AG09319 (cell line): Measurements from ENCODE around the gene MIB1.

Experiments used
- DNase-seq: peaks from one replicate; pipeline ENCODE4 v3.0.0-alpha.2; 2010; ENCODE audit warnings: low read depth; ENCODE audit errors: extremely low read depth
- TF ChIP-seq, protein P1 (sequence below): IDR thresholded peaks from 2 replicates; pipeline ENCODE4 v1.5.1; 2011; ENCODE audit warnings: low read depth, mild to moderate bottlenecking, inconsistent platforms, low read length, moderate library complexity

The MIB1 gene

DNA sequence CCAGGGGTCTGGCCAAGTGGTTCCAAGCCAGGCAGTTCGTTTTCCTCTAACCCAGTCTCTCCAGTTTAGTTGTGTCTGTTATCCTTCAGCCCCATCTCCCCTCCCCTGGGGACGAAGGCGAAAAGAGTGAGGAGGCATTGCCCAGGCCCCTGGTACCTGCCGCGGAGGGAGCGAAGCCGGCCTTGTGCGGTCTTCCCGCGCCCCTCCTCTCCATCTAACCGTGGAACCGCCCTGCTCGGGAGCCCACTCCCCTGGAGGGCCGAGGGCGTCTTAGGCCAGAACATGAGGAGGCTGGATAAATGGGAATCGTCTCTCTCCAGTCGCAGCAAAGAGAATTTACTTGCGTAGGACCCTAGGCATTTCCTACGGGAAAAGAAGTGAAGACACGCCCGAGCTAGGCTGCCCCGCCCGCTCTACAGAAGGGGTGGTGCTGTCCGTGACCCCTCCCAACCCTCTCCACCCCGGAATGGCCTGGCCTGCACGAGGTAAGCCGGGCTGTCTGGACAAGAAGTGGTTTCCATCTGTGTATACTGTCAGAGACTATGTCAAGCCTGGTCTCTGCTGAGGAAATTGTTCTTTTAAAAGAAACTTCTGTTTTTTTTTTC lies 156.2 kb downstream of the MIB1 start:
- no peak for DNase-seq
- TF ChIP-seq, protein P1, sequence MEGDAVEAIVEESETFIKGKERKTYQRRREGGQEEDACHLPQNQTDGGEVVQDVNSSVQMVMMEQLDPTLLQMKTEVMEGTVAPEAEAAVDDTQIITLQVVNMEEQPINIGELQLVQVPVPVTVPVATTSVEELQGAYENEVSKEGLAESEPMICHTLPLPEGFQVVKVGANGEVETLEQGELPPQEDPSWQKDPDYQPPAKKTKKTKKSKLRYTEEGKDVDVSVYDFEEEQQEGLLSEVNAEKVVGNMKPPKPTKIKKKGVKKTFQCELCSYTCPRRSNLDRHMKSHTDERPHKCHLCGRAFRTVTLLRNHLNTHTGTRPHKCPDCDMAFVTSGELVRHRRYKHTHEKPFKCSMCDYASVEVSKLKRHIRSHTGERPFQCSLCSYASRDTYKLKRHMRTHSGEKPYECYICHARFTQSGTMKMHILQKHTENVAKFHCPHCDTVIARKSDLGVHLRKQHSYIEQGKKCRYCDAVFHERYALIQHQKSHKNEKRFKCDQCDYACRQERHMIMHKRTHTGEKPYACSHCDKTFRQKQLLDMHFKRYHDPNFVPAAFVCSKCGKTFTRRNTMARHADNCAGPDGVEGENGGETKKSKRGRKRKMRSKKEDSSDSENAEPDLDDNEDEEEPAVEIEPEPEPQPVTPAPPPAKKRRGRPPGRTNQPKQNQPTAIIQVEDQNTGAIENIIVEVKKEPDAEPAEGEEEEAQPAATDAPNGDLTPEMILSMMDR = no peak

DNA sequence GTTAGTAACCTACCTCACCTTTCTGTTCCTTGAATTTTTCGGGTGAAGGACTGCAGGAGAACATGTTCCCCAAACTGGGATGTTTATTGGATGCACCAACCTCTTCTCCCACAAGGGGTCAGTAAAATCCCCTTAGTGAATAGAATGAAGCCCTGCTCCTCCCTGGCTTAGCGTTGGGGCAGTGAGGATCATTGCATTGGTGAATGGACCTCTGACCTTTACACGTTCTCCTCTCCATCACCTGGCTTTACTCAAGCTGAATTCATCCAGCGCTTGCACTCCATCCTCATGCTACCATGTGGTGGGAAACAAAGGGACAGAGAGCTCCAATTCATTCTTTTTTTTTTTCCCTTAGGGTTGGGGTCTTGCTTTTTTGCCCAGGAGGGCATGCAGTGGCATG lies 157.2 kb downstream of the MIB1 start:
- TF ChIP-seq, protein P1 = peak; percentile 75
- DNase-seq = no peak

DNA sequence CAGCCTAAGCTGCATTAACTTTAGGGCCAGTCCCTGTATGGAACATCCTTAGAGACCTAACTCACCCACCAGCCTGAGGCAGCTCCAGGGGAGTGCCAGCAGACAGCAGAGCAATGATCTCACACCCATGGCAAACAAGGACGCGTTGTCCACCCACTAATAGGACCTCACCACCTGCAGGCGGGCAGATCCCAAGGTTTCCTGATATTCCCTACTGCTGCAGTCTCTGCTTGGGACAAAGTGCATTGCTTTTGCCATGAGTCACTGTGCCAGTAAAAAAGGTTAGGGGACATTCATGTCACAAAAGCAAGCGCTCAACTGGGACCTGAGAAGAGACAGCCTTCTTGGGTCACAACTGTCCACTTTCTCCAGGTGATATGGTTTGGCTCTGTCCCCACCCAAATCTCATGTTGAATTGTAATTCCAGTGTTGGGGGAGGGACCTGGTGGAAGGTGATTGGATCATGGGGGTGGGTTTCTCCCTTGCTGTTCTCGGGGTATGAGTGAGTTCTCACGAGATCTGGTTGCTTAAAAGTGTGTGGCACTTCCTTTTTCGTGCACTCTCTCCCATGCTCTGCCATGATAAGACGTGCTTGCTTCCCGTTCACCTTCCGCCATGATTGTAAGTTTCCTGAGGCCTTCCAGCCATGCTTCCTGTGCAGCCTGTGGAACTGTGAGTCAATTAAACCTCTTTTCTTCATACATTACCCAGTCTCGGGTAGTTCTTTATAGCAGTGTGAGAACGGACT lies 160.2 kb downstream of the MIB1 start:
- DNase-seq = no peak
- TF ChIP-seq, protein P1 = no peak

DNA sequence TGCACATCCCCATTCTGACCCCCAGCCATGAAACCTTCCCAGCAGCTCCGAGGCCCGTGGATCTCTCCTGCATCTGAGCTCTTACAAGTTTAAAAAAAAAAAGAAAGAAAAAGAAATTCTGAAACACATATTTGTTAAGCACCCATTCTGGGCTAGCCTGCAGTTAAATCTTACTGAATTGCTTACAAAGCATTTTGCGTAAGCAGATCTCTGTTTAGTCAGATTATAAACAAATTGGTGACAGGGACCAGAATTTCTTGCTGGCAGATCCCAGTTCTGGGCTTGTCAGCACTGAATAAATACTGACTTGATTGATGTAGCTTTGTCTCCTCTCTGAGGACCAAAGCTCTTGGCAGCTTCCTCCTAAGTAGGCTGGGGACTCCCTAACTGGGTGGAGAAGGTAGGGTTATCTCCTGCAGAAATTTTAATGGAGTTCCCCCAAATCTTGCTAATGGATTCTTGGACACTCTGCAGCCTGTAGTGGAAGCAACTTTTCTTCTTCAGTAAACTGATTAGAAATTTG lies 160.9 kb downstream of the MIB1 start:
- TF ChIP-seq, protein P1 = no peak
- no peak for DNase-seq

DNA sequence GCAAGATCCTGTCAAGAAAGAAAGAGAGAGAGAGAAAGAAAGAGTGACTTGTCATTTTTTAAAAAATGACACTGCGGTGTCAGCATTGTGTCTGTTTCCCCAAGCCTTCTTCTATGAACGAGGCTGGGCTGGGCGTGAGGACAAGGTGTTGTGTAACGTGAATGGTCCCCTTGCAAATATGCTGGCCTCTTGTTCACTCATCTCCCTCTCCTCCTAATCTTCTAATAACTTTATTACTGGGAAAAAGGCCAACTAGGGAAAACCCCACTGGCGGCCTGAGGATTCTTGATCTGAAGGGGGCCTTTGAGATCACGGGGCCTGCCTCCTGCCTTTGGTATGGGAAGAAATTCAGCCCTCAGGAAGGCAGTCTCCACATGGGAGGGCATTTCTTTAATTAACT lies 163.1 kb downstream of the MIB1 start:
- no peak for DNase-seq
- TF ChIP-seq, protein P1 = no peak

DNA sequence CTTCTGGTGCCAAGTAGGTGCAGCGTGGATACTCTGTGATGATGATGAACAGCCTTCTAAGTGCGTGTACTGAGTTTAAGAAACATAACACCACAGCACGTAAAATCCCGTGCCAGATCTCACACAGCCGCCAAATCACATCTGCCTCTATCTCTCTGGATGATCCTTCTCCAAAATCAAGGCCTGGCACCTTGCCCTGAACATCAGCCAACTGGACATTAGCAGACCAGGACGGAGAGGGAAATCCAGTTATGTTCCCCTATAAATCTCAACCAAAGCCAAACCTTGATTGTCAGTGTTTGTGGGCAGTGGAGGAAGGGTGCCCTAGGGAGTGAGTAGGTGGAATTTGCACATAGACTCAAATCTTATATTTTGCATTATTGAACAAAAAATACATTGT lies 164.3 kb downstream of the MIB1 start:
- TF ChIP-seq, protein P1 = no peak
- DNase-seq = no peak

DNA sequence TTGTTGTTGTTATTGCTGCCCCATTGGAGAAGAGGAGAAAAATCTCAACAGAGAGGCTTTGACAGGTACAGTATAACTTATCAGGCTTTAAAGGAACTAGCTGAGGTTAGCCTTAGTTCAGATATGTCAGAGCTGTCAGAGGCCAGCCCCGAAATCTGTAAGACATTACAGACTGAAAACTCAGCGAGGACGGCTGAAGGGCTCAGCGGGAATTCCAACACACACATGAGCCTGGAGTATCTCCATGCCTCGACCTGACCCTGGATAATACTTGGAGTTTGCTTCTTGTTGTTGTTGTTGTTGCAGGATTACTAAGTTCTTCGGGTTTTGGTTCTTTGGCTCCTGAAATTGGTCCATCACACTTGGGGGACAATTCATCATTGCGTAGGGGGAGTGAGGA lies 166.9 kb downstream of the MIB1 start:
- TF ChIP-seq, protein P1 = no peak
- no peak for DNase-seq
